ENCODE data around the gene SYPL2.
A peak's percentile ranks its signal among the peaks of the same experiment; 100 is the strongest.

Gene SYPL2

DNA sequence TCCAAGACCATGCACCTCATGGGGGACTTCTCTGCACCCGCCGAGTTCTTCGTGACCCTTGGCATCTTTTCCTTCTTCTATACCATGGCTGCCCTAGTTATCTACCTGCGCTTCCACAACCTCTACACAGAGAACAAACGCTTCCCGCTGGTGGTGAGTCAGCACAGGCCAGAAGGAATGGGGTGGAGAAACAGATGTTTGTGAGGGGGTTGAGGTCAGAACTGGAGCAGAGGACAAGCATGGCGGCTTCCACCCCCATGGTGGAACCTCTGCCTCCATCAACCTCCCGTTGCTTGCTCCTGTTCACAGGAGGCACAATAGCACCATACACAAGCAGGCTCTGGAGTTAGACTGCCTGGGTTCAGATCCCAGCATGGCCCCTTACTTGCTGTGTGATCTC lies 10.5 kb downstream of the SYPL2 start:
- TF ChIP-seq, protein P1, sequence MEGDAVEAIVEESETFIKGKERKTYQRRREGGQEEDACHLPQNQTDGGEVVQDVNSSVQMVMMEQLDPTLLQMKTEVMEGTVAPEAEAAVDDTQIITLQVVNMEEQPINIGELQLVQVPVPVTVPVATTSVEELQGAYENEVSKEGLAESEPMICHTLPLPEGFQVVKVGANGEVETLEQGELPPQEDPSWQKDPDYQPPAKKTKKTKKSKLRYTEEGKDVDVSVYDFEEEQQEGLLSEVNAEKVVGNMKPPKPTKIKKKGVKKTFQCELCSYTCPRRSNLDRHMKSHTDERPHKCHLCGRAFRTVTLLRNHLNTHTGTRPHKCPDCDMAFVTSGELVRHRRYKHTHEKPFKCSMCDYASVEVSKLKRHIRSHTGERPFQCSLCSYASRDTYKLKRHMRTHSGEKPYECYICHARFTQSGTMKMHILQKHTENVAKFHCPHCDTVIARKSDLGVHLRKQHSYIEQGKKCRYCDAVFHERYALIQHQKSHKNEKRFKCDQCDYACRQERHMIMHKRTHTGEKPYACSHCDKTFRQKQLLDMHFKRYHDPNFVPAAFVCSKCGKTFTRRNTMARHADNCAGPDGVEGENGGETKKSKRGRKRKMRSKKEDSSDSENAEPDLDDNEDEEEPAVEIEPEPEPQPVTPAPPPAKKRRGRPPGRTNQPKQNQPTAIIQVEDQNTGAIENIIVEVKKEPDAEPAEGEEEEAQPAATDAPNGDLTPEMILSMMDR (IDR thresholded peaks at IDR 0.05), result no peak

DNA sequence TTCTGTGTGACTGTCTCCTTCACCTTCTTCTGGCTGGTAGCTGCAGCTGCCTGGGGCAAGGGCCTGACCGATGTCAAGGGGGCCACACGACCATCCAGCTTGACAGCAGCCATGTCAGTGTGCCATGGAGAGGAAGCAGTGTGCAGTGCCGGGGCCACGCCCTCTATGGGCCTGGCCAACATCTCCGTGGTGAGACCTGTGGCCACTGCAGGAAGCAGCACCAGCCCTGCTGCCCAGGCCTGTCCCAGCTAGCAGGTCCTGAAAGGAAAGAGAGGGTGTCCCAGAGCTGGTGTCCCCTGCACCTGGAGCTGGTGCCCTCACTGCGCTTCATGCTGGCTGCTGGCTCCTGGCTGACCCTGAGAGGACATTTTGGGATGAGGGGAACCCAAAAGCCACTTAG lies 11.5 kb downstream of the SYPL2 start:
- TF ChIP-seq, protein P1 (IDR thresholded peaks at IDR 0.05), result no peak

DNA sequence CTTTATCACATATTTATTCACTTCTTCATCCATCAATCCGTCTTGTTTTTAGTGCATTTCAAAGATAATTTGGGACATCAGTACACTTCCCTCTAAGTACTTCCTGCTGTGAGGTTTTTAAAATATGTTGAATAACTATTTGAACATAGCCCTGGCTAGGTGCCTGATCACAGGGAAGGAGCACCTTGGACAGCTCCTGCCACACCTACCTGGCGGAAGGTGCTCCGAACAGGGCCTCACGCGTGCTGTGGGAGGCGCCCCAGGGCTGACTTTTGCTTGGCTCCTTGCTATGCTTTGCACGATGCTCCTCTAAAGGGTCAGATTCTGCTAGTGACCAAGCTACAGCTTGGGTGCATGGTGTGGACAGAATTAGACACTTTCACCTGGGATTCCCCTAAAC lies 12.5 kb downstream of the SYPL2 start:
- TF ChIP-seq, protein P1 (IDR thresholded peaks at IDR 0.05), result peak; percentile 25; the same call in 1 of the 2 replicates

DNA sequence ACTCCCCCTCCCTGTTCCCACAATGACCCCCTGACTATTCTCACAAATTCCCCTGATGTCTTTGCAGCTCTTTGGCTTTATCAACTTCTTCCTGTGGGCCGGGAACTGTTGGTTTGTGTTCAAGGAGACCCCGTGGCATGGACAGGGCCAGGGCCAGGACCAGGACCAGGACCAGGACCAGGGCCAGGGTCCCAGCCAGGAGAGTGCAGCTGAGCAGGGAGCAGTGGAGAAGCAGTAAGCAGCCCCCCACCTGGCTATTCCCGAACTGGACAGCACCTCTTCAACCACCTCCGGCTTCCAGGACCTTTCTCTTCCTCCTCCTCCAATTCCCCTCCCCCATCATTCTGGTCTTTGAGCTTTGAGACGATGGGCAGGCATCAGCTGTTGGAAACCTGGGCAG lies 13.0 kb downstream of the SYPL2 start:
- TF ChIP-seq, protein P1 (IDR thresholded peaks at IDR 0.05), result no peak

DNA sequence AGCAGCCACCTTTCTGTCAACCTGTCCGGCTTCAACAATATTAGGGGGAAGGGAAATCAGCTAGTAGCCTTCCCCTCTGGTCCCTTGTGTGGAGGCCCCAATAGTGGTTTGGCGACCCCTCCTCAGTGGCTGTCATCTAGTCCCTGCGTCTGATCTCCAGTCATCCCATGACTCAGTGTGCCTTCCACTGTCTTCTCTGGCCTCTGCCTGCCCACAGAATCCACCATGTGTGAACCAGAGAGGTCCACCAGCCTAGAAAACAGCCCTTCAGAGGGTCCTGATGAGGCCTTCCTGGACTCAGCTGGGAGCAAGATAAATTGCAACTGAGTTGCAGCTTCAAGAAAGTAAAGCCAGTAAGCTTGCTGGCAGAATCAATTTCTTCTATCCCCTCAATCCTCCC lies 13.6 kb downstream of the SYPL2 start:
- TF ChIP-seq, protein P1 (IDR thresholded peaks at IDR 0.05), result no peak

DNA sequence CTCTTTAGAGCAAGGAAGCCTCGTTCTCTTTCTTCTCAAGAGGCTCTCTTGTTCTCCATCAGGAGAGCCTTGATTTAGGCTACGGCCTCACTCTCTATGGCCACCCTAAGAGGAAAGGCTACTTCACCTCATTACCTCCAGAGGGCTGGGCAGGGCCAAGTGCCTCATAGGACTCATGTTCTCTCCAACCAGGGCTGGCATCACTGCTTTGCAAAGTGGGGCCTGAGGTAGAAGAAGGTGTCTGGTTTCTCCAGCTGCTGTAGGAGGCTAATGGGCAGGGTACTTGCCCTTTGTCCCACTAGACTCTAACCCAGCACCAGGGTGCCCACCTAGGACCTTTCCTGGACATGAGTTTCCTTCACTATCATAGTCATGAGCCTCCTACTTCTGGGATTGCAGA lies 15.3 kb downstream of the SYPL2 start:
- TF ChIP-seq, protein P1 (IDR thresholded peaks at IDR 0.05), result no peak

DNA sequence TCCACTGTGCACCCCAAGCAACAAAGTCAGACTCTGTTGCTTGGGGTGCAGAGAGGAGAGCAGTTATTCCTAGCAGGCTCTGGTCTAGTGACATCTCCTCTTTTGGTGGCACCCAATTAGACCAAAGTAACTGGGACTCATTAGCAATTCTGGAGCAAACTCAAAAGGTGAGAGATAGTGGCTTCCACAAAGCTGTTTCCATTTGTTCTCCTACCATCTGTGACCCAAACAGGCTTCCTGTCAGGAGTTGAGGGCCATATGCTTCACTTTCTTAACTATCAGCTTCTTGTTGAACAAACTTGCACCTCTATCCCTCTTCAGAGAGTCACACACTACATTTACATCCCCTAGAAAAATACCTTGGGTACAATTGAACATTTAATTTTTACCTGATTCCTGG lies 15.9 kb downstream of the SYPL2 start:
- TF ChIP-seq, protein P1 (IDR thresholded peaks at IDR 0.05), result no peak

Data from LNCAP (cell line).